K562 (cell line): ENCODE results near the gene PTGER3. TPM values are rescaled to one million over a fixed set of nuclear protein-coding genes. Genes with fewer than 3 reads are reported as not detected.

ENCODE experiments used
- ATF7 ChIP-seq: fragments of 450-650 bp; IDR thresholded peaks from 2 replicates; pipeline ENCODE4 v1.7.1; 2014; ENCODE audit warnings: mild to moderate bottlenecking, moderate library complexity
- CREB3L1 ChIP-seq: fragments of 450-650 bp; IDR thresholded peaks from 2 replicates; pipeline ENCODE4 v1.6.1; 2014; ENCODE audit warnings: low read depth, mild to moderate bottlenecking, moderate library complexity, borderline replicate concordance
- EGR1 ChIP-seq: fragments of 450-650 bp; conservative IDR thresholded peaks from 2 replicates; pipeline ENCODE4 v1.6.1; 2017; ENCODE audit warnings: mild to moderate bottlenecking
- ELK1 ChIP-seq: sonication (generic); formaldehyde crosslinking; IDR thresholded peaks from 2 replicates; pipeline ENCODE4 v1.8.1; 2022; ENCODE audit warnings: missing genetic modification reagents
- GATAD2B ChIP-seq: fragments of 450-650 bp; IDR thresholded peaks from 2 replicates; pipeline ENCODE4 v1.6.1; 2017; ENCODE audit warnings: mild to moderate bottlenecking, borderline replicate concordance
- IFI16 ChIP-seq: fragments of 250-450 bp; sonication (Bioruptor Pico); IDR thresholded peaks from 2 replicates; pipeline ENCODE4 v2.1.2; 2022; ENCODE audit warnings: mild to moderate bottlenecking, inconsistent platforms
- POLR2B ChIP-seq: fragments of 450-650 bp; IDR thresholded peaks from 2 replicates; pipeline ENCODE4 v1.6.1; 2018; ENCODE audit warnings: low read depth; ENCODE audit not compliant: partially characterized antibody
- POLR2H ChIP-seq: IDR thresholded peaks from 2 replicates; pipeline ENCODE4 v1.6.1; 2016; ENCODE audit warnings: missing genetic modification characterization, low read depth, mild to moderate bottlenecking, control low read depth, missing compliant biosample characterization, moderate library complexity
- PTBP1 ChIP-seq: fragments of 200-400 bp; formaldehyde crosslinking; IDR thresholded peaks from 2 replicates; pipeline ENCODE4 v1.6.1; 2017; ENCODE audit warnings: low read depth, low read length
- RAD21 ChIP-seq, 2 experiments: fragments of 250-450 bp in 1 of 2; fragments of 450-650 bp in 1 of 2; sonication (Bioruptor Pico) in 1 of 2; formaldehyde crosslinking in 1 of 2; IDR thresholded peaks in 1 of 2; conservative IDR thresholded peaks in 1 of 2; 2 replicates each; pipeline versions ENCODE4 v1.4.0 to v1.8.0; 2020 to 2022; ENCODE audit warnings: mild to moderate bottlenecking in 2 of 2, moderate library complexity in 1 of 2
- SMAD2 ChIP-seq: fragments of 150-350 bp; IDR thresholded peaks from 2 replicates; pipeline ENCODE4 v1.6.1; 2014; ENCODE audit warnings: low read depth, mild to moderate bottlenecking, low read length
- SRSF3 ChIP-seq: fragments of 200-400 bp; formaldehyde crosslinking; IDR thresholded peaks from 2 replicates; pipeline ENCODE4 v1.6.1; 2016; ENCODE audit warnings: mild to moderate bottlenecking, low read length, moderate library complexity; ENCODE audit not compliant: insufficient read depth
- TAF7 ChIP-seq: fragments of 450-650 bp; IDR thresholded peaks from 2 replicates; pipeline ENCODE4 v1.6.1; 2016; ENCODE audit warnings: missing genetic modification characterization, missing compliant biosample characterization
- TCFL5 ChIP-seq: fragments of 250-450 bp; sonication (Bioruptor Pico); conservative IDR thresholded peaks from 2 replicates; pipeline ENCODE4 v1.6.1; 2021; ENCODE audit warnings: mild to moderate bottlenecking, moderate library complexity, matching md5 sums
- TEAD1 ChIP-seq, 2 experiments: fragments of 450-650 bp in 1 of 2; sonication (generic) in 1 of 2; formaldehyde crosslinking; IDR thresholded peaks; 2 replicates each; pipeline versions ENCODE4 v1.4.0 to v1.8.0; 2020 to 2022; ENCODE audit warnings: mild to moderate bottlenecking in 2 of 2, missing genetic modification reagents in 1 of 2
- ZNF274 ChIP-seq: IDR thresholded peaks from 2 replicates; pipeline ENCODE4 v1.6.1; 2011; ENCODE audit warnings: low read depth, mild to moderate bottlenecking, low read length, moderate library complexity, borderline replicate concordance
- ZNF3 ChIP-seq: fragments of 250-450 bp; sonication (Bioruptor Pico); IDR thresholded peaks from 2 replicates; pipeline ENCODE4 v1.5.0; 2021; ENCODE audit warnings: mild to moderate bottlenecking, moderate library complexity
- ZNF511 ChIP-seq: sonication (generic); formaldehyde crosslinking; IDR thresholded peaks from 2 replicates; pipeline ENCODE4 v1.8.0; 2022; ENCODE audit warnings: mild to moderate bottlenecking, missing genetic modification reagents
- ZNF561 ChIP-seq: fragments of 450-650 bp; formaldehyde crosslinking; conservative IDR thresholded peaks from 2 replicates; pipeline ENCODE4 v1.4.0; 2020; ENCODE audit warnings: mild to moderate bottlenecking, moderate library complexity
- polyA plus RNA-seq, 8 experiments: library from polyadenylated mRNA; depleted of rRNA in 4 of 8; stranded (reverse) in 5 of 8; unstranded in 3 of 8; fragments of >200 nt; fragmentation: Nextera tagmentation in 2 of 8; fragmentation: Illumina TruSeq in 1 of 8; extraction: Ambion mirVana in 2 of 8; extraction: Trizol in 1 of 8; gene quantifications; 2 replicates each; pipeline versions ENCODE4 v1.2.1 to v1.2.3, GENCODE V29; 2011 to 2014; ENCODE audit warnings: inconsistent platforms in 1 of 8, missing spikeins in 1 of 8
- total RNA-seq, 7 experiments: library from RNA; depleted of rRNA in 6 of 7; stranded (reverse); fragments of >200 nt in 6 of 7; fragmentation: Illumina TruSeq in 2 of 7; extraction: Trizol in 2 of 7; gene quantifications; 2 replicates each; pipeline versions ENCODE4 v1.2.1 to v1.2.3, GENCODE V29; 2011 to 2021; ENCODE audit warnings: low replicate concordance in 1 of 7
- TF ChIP-seq, protein P1 (sequence below): fragments of 450-650 bp; formaldehyde crosslinking; conservative IDR thresholded peaks from 2 replicates; pipeline ENCODE4 v1.4.0; 2022; ENCODE audit warnings: mild to moderate bottlenecking, missing genetic modification characterization
- TF ChIP-seq, protein P2 (sequence below): IDR thresholded peaks from 2 replicates; pipeline ENCODE4 v1.6.1; 2011; ENCODE audit not compliant: insufficient read length; ENCODE audit errors: extremely low read depth

The PTGER3 gene
- total and polyA plus RNA-seq, 9 of the 15 experiments (the other 6 are each of a cell fraction or from before 2014, with no cell fraction given) = 3.8 to 28.5 (median 14.2) TPM

DNA sequence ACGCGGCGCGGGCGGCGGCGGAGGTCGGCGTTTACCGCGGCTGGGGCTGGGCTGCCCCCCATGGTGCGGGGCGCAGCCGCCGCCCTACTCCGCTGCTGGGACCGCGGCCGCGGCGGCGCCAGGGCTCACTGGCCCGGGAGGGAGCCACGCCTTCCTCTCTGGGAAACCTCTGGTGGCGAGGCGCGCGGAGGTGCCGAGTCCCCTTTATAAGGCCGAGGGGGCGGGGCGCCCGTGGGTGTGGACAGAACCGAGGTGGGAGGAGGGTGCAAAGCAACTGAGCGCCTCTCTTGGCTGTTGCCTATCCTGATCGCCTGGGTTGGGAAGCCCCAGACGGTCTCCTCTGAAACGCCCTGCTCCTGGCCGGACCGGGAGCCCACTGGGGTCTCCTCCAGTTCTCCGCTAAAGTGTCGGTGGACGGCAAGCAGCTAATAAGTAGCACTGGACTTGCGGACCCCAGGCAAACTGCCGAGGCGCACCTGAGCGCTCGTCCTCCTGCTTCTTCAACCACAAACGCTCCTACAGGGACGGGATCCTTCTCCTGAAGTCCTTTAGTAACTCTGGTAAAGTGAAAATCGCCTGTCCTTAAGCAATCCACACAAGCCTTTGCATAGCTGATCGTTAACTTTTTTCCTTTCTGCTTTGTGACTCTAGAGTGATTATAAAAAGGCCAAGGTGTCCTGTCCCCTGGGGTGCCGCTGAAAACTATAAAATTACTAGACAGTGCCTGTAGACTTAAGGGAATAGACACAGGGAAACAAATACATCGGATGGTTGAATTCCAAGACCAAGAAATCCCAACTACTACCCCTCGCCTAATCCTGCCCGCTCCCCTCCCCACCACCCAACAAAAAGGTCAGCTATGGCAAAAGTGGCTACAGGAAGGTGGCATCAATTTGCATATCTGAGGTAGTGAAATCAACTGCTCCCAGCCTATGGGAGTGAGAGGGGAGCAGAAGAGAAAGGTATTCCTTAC, at the start of gene PTGER3 (continued):
- TF ChIP-seq ZNF511 (CRISPR knock-in tag) (peak; percentile 86), PTBP1 (no peak), RAD21 (CRISPR knock-in tag; conservative IDR thresholded peaks at IDR 0.05 in 1 of 2, IDR thresholded peaks at IDR 0.05 in 1 of 2) (peak in 1 of 2 experiments; percentile 18; a peak in 1 of 4 replicates), ATF7 (peak; percentile 35; the same call in 1 of the 2 replicates), ZNF561 (CRISPR knock-in tag) (no peak), ELK1 (CRISPR knock-in tag) (no peak), ZNF274 (no peak), CREB3L1 (peak; percentile 47; the same call in 1 of the 2 replicates), TEAD1 (CRISPR knock-in tag; IDR thresholded peaks at IDR 0.05) (0 out of 4 replicates have a peak, but pooled peaks of 1 of the 2 experiments have one; percentile 19), TCFL5 (no peak), TAF7 (tag) (no peak), SMAD2 (no peak), IFI16 (CRISPR knock-in tag) (no peak), ZNF3 (CRISPR knock-in tag) (no peak), EGR1 (peak; percentile 80), GATAD2B (peak; percentile 71; the same call in 1 of the 2 replicates), POLR2H (tag) (peak; percentile 78), POLR2B (peak; percentile 66), SRSF3 (no peak)
- TF ChIP-seq, protein P1, sequence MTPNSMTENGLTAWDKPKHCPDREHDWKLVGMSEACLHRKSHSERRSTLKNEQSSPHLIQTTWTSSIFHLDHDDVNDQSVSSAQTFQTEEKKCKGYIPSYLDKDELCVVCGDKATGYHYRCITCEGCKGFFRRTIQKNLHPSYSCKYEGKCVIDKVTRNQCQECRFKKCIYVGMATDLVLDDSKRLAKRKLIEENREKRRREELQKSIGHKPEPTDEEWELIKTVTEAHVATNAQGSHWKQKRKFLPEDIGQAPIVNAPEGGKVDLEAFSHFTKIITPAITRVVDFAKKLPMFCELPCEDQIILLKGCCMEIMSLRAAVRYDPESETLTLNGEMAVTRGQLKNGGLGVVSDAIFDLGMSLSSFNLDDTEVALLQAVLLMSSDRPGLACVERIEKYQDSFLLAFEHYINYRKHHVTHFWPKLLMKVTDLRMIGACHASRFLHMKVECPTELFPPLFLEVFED (CRISPR knock-in tag) = no peak
- TF ChIP-seq, protein P2, sequence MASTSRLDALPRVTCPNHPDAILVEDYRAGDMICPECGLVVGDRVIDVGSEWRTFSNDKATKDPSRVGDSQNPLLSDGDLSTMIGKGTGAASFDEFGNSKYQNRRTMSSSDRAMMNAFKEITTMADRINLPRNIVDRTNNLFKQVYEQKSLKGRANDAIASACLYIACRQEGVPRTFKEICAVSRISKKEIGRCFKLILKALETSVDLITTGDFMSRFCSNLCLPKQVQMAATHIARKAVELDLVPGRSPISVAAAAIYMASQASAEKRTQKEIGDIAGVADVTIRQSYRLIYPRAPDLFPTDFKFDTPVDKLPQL = peak; percentile 78
